ENCODE measurements around the gene RCN1.

DNA sequence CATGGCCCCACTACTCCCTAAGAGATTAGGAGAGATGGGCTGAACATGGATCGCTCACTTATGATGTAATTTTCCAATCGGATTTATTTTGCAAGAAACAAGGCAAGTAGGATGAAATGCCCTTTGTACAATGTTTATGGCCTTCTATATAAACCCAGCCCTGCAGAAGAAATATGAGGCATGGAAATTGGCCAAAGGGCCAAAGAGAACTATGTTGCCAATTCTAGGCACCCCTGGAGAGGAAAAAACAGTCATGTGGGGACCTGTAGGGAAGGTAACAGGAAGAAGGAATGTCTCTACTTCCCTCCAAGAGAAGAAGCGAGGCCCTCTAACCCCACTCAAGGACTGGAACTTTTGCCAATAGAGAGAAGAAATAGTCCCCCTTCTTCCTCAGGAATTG lies 54.4 kb downstream of the RCN1 start:
- no peak for TF ChIP-seq POLR2A (IDR thresholded peaks at IDR 0.05)
- TF ChIP-seq, protein P1, sequence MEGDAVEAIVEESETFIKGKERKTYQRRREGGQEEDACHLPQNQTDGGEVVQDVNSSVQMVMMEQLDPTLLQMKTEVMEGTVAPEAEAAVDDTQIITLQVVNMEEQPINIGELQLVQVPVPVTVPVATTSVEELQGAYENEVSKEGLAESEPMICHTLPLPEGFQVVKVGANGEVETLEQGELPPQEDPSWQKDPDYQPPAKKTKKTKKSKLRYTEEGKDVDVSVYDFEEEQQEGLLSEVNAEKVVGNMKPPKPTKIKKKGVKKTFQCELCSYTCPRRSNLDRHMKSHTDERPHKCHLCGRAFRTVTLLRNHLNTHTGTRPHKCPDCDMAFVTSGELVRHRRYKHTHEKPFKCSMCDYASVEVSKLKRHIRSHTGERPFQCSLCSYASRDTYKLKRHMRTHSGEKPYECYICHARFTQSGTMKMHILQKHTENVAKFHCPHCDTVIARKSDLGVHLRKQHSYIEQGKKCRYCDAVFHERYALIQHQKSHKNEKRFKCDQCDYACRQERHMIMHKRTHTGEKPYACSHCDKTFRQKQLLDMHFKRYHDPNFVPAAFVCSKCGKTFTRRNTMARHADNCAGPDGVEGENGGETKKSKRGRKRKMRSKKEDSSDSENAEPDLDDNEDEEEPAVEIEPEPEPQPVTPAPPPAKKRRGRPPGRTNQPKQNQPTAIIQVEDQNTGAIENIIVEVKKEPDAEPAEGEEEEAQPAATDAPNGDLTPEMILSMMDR (IDR thresholded peaks at IDR 0.05 in 4 of 5, conservative IDR thresholded peaks at IDR 0.05 in 1 of 5): no peak
